ENCODE data around the gene ACSS3.
"Not testable (repeated sequence)": the region's sequence is repeated elsewhere in the genome, so short reads cannot be mapped to it uniquely, and the experiment has no call there.

Gene ACSS3, protein sequence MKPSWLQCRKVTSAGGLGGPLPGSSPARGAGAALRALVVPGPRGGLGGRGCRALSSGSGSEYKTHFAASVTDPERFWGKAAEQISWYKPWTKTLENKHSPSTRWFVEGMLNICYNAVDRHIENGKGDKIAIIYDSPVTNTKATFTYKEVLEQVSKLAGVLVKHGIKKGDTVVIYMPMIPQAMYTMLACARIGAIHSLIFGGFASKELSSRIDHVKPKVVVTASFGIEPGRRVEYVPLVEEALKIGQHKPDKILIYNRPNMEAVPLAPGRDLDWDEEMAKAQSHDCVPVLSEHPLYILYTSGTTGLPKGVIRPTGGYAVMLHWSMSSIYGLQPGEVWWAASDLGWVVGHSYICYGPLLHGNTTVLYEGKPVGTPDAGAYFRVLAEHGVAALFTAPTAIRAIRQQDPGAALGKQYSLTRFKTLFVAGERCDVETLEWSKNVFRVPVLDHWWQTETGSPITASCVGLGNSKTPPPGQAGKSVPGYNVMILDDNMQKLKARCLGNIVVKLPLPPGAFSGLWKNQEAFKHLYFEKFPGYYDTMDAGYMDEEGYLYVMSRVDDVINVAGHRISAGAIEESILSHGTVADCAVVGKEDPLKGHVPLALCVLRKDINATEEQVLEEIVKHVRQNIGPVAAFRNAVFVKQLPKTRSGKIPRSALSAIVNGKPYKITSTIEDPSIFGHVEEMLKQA

DNA sequence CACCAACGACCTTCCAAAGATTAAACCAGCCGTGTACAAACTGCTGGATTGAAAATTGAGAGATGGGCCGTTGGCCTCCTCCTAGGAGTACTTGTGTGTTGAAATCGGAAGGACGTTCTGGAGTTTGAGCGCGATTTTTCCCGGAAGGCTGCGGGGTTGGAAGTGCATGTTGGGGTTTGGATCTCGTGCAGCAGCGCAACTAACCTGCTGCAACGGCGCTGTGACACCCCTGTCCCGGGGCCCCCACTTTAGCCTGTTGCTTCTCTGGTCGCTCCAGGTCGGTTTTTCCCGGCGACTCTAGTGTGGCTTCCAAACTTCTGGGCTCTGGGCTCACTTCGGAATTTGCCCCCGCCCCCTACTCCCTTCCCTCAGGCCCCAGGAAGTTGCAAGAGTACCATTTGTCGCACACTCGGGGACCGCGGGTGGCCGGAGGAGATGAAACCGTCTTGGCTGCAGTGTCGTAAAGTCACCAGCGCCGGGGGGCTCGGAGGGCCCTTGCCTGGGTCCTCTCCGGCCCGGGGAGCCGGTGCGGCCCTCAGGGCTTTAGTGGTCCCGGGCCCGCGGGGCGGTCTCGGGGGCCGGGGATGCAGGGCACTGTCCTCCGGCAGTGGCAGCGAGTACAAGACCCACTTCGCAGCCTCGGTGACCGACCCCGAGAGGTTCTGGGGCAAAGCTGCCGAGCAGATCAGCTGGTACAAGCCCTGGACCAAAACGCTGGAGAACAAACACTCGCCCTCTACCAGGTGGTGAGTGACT, at the start of gene ACSS3:
TSS of gene ACSS3 (plus strand) at position 394 of the 756 bp plus-strand sequence. CDS start at position 436, 42 bp downstream.
- DNase-seq, result no peak

DNA sequence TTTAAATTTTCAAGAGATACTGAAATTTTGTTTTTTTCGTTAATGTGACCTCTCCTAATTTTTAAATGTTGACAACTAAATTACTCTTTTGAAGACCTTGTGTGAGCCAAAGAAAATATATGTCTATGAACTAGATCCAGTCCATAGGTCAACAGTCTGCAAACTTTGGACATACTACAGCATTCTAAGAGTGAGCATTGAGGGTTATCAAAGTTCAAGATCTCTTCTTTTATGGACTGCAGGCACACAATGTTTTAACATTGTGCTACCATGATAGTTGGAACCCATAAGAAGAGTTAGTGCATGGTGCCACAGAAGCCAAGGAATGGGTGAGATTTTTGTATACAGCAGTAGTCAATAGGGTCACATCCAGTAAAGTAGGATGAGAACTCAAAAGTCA, 43.0 kb upstream of the ACSS3 start:
- no peak for DNase-seq

DNA sequence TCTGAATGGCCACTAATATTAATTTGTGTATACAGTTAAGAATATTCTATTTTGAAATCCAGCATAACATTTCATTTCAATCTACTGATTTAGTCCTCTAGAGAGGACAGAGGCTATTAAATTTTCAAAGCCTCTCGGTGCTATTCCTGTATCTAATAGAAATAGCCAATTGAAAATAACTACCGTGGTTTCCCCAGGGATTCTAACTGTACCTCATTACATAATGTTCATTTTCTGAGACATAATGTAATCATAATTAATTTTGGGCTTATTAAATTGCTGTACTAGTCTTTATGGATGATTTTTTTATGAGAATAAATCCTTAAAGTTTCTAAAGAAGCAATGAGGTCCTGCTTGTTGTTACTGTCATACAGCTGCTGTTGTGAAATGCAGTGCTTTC, 38.6 kb upstream of the ACSS3 start:
- no peak for DNase-seq

GRCh38 chr12:81043979-81044740, 33.7 kb upstream of the ACSS3 start:
- DNase-seq, result no peak

GRCh38 chr12:81064971-81065370, 12.9 kb upstream of the ACSS3 start:
- not testable (repeated sequence) for DNase-seq

DNA sequence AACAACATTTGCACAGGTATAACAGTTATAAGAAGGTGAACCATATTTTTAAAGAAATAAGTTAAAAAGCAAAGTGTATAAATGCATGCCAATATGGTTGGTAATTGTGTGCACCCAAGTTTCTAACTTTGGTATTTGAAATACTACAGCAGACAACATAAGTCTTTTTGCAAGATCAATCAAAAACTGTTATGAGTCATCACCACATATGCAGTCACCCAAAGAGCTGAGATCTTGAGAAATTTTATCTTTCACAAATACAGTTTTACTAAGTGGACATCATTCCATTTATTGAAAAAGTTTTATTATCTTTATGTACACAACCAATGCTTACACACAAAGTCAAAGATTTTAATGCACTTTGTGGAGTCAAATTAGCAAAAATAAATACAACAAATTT, 7.0 kb upstream of the ACSS3 start:
- no peak for DNase-seq

- no peak for DNase-seq
These were observed 2.3 kb upstream of the ACSS3 start for GRCh38 chr12:81075539-81075938.

DNA sequence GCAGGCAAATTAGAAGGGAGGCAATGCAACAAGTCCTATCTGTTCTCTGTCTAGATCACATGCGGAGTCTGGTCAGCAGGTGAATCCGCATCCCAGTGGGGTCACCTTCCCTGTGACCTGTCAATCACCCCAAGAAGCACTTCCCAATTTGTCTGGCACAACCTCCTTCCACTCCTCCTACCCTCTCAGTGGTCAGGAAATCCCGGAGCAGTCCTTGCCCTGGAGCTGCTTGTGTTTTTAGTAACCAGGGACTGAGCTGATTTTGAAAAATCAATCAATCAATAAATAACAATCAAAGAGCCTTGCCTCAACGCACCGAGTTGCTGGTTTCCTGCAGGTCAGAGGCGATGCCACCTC, 572 bp upstream of the ACSS3 start:
- no peak for DNase-seq

DNA sequence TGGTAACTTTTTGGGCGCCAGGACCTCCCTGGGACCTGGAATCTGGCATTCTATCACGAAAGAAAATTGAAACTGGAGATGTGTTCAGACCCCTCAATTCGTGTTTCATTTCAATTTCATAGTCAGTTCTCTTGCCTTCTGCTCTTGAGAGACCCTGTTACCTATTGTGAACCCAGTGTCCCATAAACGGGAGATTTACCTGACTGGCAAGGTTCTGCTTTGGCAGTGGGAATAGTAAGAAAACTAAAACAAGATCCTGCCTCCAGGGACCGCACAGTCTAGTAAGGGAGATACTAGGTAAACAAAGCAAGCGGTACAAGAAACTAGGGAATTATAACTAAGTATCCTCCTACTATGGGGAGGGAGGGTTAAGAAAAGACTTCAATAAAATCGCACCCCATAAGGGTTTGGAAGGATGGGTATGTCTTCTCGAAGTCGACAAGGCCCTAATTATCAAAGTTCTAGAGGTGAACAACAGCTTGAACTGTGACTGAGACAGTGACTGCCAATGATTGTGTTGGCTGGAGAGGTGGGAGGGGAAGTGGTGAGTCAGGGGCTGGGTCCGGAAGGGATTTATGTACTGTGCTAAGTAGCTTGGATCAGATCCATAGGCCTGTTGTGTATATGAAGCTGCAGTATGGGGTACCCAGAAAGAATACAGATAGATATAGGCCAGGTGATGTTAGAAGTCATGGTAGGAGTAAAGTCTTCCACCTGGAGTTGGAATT, 754 bp downstream of the ACSS3 start:
- DNase-seq, result no peak

DNA sequence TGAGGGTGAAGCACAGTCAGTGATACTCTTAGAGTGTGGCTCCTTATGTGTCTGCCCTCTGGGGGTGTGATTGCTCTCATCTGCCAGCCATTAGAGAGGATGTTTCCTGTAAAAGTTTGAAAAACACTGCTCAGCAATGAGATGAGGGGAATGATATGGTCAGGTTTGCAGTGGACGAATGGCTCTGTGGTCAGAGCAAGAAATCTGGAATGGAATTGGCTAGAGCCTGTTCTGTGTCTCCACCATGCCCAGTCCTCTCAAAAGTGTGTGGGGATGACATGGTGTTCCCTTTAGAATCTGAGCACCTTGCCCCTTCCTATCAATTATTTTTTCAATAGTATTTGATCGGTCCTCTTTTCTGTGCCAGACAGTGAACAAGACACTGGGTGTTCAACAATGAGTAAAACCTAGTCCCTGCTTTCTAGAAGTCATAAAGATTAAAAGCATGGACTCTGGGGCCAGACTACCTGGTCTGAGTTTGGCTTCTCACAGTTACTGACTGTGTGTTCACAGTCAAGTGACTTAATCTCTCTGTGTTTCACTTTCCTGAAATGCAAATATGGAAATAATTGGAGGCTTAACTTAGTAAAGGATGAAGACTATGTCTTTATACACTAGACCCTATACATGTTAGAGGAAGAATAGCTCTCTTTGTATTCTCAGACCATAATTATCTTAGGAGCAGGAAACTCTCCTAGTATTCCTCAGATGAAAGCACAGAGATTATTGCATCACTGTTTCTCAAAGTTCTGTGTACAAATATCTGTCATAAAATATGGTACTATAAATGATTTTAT, 1.6 kb downstream of the ACSS3 start:
- DNase-seq, result no peak

DNA sequence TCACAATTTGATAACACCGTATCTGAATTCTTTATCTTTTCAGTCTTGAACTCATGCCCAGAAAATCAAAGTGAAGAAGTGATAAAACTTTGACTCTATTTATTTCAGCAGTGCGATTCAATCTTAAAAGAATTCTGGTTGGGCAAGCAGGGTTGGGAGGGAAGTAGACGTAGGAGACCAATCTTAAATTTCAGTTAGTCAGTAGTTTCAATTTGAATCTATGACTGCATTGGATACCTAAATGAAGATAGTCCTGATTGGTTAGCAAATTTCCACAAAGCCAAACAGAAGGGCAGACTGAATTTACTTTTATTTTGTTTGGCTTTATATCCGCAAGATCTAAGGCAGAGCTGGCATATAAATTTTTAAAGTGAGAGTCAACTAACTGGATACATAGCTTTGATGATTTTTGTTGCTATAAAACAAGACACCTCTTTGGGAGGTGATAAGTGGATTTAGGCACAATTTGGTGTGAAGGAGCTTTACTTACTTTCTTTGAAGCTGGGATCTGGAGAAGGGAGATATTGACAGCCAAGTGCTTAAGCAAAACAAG, 2.6 kb downstream of the ACSS3 start:
- DNase-seq, result no peak

GRCh38 chr12:81081726-81082125, 3.8 kb downstream of the ACSS3 start:
- no peak for DNase-seq

- no peak for DNase-seq
These were observed 5.1 kb downstream of the ACSS3 start for GRCh38 chr12:81083018-81083417.

GRCh38 chr12:81083906-81084513, 6.1 kb downstream of the ACSS3 start:
- DNase-seq, result no peak

GRCh38 chr12:81084811-81085350, 7.0 kb downstream of the ACSS3 start:
- no peak for DNase-seq

- DNase-seq, result no peak
These were observed 8.0 kb downstream of the ACSS3 start for GRCh38 chr12:81085832-81086231.

- no peak for DNase-seq
These were observed 8.5 kb downstream of the ACSS3 start for GRCh38 chr12:81086342-81086741.

DNA sequence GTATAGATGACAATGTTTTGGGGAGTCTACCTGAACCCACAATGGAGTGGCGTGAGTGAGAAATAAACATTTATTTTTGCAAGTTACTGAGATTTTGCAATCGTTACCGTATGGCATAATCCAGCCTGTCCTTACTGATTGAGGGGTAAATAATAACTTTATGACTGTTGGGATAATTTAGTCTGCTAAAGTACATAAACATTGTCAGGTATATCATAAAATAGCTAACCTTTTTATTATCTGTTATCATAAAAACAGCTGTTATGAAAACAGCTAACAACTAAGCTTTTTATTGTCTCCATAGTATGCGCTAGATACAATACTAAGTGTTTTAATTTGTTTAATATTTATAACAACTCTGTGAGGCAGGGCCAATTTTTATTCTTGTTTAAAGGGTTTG, 10.3 kb downstream of the ACSS3 start:
- no peak for DNase-seq

GRCh38 chr12:81089412-81089811, 11.5 kb downstream of the ACSS3 start:
- DNase-seq, result no peak

DNA sequence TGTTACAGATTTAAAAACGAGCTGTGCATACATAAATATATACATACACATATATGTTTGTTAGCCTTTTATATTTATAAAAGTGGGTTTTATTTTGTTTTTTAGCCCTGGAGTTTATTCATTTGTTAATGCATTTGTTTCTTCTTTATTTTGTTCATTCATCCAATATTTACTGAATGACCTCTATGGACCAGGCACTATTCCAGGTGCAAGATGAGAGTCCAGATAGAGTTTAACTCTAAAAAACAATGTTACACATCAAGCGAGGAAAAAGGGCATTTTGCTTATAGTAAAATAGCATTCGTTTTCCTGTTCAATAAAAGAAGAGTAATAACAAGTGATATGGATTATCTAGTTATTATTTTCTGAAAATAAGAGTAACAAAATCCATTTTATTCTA, 14.2 kb downstream of the ACSS3 start:
- DNase-seq, result no peak
